ENCODE measurements around the gene PLA2G4B.

GRCh38 chr15:41847981-41848380 is 9.3 kb downstream of the PLA2G4B start:
- TF ChIP-seq CTCF (optimal IDR thresholded peaks at IDR 0.05 in 1 of 3, IDR thresholded peaks at IDR 0.05 in 1 of 3, conservative IDR thresholded peaks at IDR 0.05 in 1 of 3; ENCODE audit: extremely low read depth in 1 of 3, insufficient read depth in 2 of 3, low read length in 3 of 3) (no peak), EZH2 (IDR thresholded peaks at IDR 0.05; ENCODE audit: low read length) (no peak)

Measured in keratinocyte (primary cell).